HUES6 (cell line): Measurements from ENCODE around the gene KCNE1.
"Not testable (repeated sequence)": the region's sequence is repeated elsewhere in the genome, so short reads cannot be mapped to it uniquely, and the experiment has no call there.

Experiments used
- H3K27ac ChIP-seq: 2 replicates; pipeline ENCODE4 v1.7.0; 2013; ENCODE audit warnings: low read depth, mild to moderate bottlenecking, low read length, inconsistent platforms
- H3K27me3 ChIP-seq: 2 replicates; pipeline ENCODE4 v1.6.1; 2013; ENCODE audit warnings: low read length; ENCODE audit not compliant: control insufficient read depth, insufficient read depth
- H3K36me3 ChIP-seq: 2 replicates; pipeline ENCODE4 v1.6.1; 2013; ENCODE audit warnings: low read length; ENCODE audit not compliant: control insufficient read depth, insufficient read depth
- H3K4me1 ChIP-seq: 2 replicates; pipeline ENCODE4 v1.6.1; 2013; ENCODE audit warnings: low read length; ENCODE audit not compliant: control insufficient read depth, insufficient read depth
- H3K4me3 ChIP-seq: 2 replicates; pipeline ENCODE4 v1.5.1; 2013; ENCODE audit warnings: low read depth, low read length
- H3K9ac ChIP-seq: one replicate; pipeline ENCODE4 v1.6.1; 2013; ENCODE audit warnings: mild to moderate bottlenecking, low read length
- H3K9me3 ChIP-seq: 2 replicates; pipeline ENCODE4 v1.6.1; 2013; ENCODE audit warnings: low read depth, low read length; ENCODE audit not compliant: control insufficient read depth, insufficient read depth

KCNE1 gene

GRCh38 chr21:34511787-34512455 is at the start of gene KCNE1:
Gene KCNE1, minus strand, starts transcription at chr21:34512210. Its CDS starts 62,576 bp downstream, at chr21:34449634.
- Histone ChIP-seq H3K4me3 (no peak within 1 kb of the TSS), H3K27ac (no peak within 1 kb of the TSS), H3K9ac (no peak within 1 kb of the TSS), H3K4me1 (no peaks in the 10 kb centered on the region), H3K36me3 (no peaks in the 10 kb centered on the region), H3K27me3 (no peaks in the 10 kb centered on the region), H3K9me3 (no peaks in the 10 kb centered on the region)

DNA sequence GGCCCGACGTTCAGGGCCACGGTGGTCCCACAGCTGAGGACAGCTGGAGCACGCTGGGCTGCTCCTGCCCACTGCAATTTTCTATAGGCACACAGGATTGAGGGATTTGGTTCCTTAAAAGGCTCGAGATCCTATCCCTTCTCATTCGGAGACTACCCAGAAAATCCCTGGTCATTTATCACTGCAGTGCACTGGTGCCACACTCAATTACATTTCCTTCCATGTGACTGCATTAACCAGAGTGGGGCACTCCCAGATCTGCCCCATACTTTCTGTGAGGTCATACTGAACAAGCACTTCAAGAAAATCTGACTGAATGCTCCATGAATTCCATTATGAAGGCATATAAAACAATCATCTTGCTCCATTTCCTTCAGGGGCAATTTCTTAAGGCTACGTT is 49.8 kb upstream of the KCNE1 start:
- no peak overlapping the region for H3K9ac ChIP-seq
- no peaks in the 10 kb centered on the region for H3K27me3 ChIP-seq
- H3K36me3 ChIP-seq, result no peaks in the 10 kb centered on the region
- no peak overlapping the region for H3K27ac ChIP-seq
- no peaks in the 10 kb centered on the region for H3K9me3 ChIP-seq
- H3K4me1 ChIP-seq, result no peaks in the 10 kb centered on the region
- H3K4me3 ChIP-seq, result no peak overlapping the region

- Histone ChIP-seq H3K27me3 (no peaks in the 10 kb centered on the region), H3K27ac (no peak overlapping the region), H3K9ac (no peak overlapping the region), H3K9me3 (no peaks in the 10 kb centered on the region), H3K4me3 (no peak overlapping the region), H3K36me3 (no peaks in the 10 kb centered on the region), H3K4me1 (no peaks in the 10 kb centered on the region)
These were observed 48.6 kb upstream of the KCNE1 start for GRCh38 chr21:34560609-34561008.

- H3K4me3 ChIP-seq, result no peak overlapping the region
- no peak overlapping the region for H3K27ac ChIP-seq
- no peak overlapping the region for H3K9ac ChIP-seq
- no peaks in the 10 kb centered on the region for H3K27me3 ChIP-seq
- no peaks in the 10 kb centered on the region for H3K36me3 ChIP-seq
- H3K4me1 ChIP-seq, result no peaks in the 10 kb centered on the region
- H3K9me3 ChIP-seq, result peaks cover 3% of the 10 kb centered on the region
These were observed 48.0 kb upstream of the KCNE1 start for GRCh38 chr21:34560021-34560420.

DNA sequence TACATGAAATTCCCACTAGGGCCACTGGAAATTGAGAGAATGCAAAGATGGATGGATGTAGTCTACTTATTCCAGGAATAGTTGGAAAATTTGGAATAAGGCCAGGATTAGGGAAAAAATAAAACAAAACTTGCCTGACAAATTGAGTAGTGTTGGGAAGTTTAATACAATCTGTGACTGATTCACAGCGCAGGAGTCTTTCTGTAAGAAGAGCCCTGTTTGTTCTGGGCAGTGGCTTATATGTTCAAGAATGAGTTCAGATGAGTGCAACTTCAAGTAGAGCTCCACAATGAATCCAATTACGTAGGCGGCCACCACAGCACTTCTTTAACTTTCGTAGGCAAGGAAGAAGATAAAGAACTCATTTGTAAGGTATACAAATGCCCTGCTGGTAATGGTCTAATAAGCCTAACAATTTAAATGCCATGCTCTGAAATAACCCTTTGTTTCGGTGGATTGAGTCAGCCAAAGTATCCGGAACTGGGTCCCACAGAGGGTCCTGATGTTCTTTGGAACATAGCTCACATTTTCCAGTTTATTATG is 47.1 kb upstream of the KCNE1 start:
- H3K9ac ChIP-seq, result no peak overlapping the region
- H3K36me3 ChIP-seq, result no peaks in the 10 kb centered on the region
- H3K9me3 ChIP-seq, result peaks cover 11% of the 10 kb centered on the region
- no peaks in the 10 kb centered on the region for H3K4me1 ChIP-seq
- no peak overlapping the region for H3K27ac ChIP-seq
- H3K27me3 ChIP-seq, result no peaks in the 10 kb centered on the region
- no peak overlapping the region for H3K4me3 ChIP-seq

DNA sequence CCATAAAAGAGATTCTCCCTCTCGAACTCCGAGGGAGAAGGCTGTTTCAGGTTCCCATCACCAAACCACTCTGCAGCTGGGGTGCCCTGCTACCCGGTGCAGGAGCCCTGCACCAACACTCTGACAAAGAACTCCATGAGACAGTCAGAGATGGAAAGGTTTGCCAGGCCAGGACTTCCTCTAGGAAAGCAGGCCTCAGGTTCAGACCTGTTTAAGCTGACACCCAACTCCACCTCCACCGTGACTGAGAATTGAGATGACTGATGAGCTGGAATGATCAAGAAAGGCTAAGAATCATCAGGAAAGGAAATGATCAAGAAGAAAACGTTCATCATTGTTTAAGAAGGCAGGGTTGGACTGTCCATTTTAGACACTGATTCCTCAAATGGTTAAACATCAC is 46.2 kb upstream of the KCNE1 start:
- H3K9ac ChIP-seq, result no peak overlapping the region
- no peaks in the 10 kb centered on the region for H3K27me3 ChIP-seq
- peaks cover 12% of the 10 kb centered on the region for H3K9me3 ChIP-seq
- no peak overlapping the region for H3K4me3 ChIP-seq
- H3K36me3 ChIP-seq, result no peaks in the 10 kb centered on the region
- H3K4me1 ChIP-seq, result no peaks in the 10 kb centered on the region
- no peak overlapping the region for H3K27ac ChIP-seq

DNA sequence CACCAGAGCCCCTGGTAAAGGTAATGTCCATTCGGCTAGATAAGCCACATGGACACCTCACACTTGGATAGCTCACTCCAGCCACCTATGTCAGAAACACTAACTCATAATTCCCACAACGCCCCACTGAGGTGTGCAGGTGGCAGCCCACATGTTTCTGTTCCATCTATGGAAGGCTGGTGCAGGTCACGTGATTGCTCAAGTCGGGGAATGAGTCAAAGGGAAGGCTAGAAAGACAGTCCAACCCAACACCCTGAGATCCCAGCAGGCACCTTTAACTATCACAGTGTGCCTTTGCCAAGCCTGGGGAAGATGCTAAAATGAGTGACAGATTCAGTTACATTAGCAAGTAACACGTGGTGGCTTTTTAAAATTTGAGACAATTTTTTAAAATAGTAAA is 45.3 kb upstream of the KCNE1 start:
- Histone ChIP-seq H3K4me1 (no peaks in the 10 kb centered on the region), H3K4me3 (no peak overlapping the region), H3K36me3 (no peaks in the 10 kb centered on the region), H3K27me3 (no peaks in the 10 kb centered on the region), H3K27ac (no peak overlapping the region), H3K9me3 (peaks cover 12% of the 10 kb centered on the region), H3K9ac (no peak overlapping the region)

- H3K4me3 ChIP-seq, H3K36me3 ChIP-seq, H3K9ac ChIP-seq, H3K27me3 ChIP-seq, H3K4me1 ChIP-seq, H3K27ac ChIP-seq: not testable (repeated sequence)
- peaks cover 12% of the 10 kb centered on the region for H3K9me3 ChIP-seq
These were observed 42.7 kb upstream of the KCNE1 start for GRCh38 chr21:34554670-34555069.

GRCh38 chr21:34554227-34554626 is 42.2 kb upstream of the KCNE1 start:
- peaks cover 12% of the 10 kb centered on the region for H3K9me3 ChIP-seq
- no peak overlapping the region for H3K27ac ChIP-seq
- no peaks in the 10 kb centered on the region for H3K36me3 ChIP-seq
- H3K4me1 ChIP-seq, result no peaks in the 10 kb centered on the region
- no peak overlapping the region for H3K4me3 ChIP-seq
- no peaks in the 10 kb centered on the region for H3K27me3 ChIP-seq
- H3K9ac ChIP-seq, result no peak overlapping the region

- H3K27me3 ChIP-seq, result no peaks in the 10 kb centered on the region
- H3K4me3 ChIP-seq, result no peak overlapping the region
- H3K9ac ChIP-seq, result no peak overlapping the region
- H3K27ac ChIP-seq, result no peak overlapping the region
- H3K36me3 ChIP-seq, result no peaks in the 10 kb centered on the region
- H3K4me1 ChIP-seq, result no peaks in the 10 kb centered on the region
- H3K9me3 ChIP-seq, result peaks cover 12% of the 10 kb centered on the region
These were observed 41.3 kb upstream of the KCNE1 start for GRCh38 chr21:34553151-34553952.

- Histone ChIP-seq H3K4me3 (no peak overlapping the region), H3K4me1 (no peaks in the 10 kb centered on the region), H3K27ac (no peak overlapping the region), H3K9ac (no peak overlapping the region), H3K9me3 (peaks cover 12% of the 10 kb centered on the region), H3K27me3 (no peaks in the 10 kb centered on the region), H3K36me3 (no peaks in the 10 kb centered on the region)
These were observed 40.5 kb upstream of the KCNE1 start for GRCh38 chr21:34552360-34553098.
